Gastroesophageal sphincter (tissue), 4 donors: ENCODE data around the gene WAS. TPM values are rescaled to one million over a fixed set of nuclear protein-coding genes. Genes with fewer than 3 reads are reported as not detected.

Experiments used
- ATAC-seq: fragments of 150-250 bp; one replicate; pipeline ENCODE4 v1.9.1; 2016; ENCODE audit warnings: mild to moderate bottlenecking, moderate library complexity
- H3K27ac ChIP-seq, 4 donors: fragments of 200-600 bp; sonication (generic) in 3 of 4; 1 replicate in 3 of 4; 2 replicates in 1 of 4; pipeline ENCODE4 v1.5.1; 2016 to 2019
- H3K27me3 ChIP-seq: fragments of 200-600 bp; sonication (generic); one replicate; pipeline ENCODE4 v1.5.1; 2019
- H3K36me3 ChIP-seq, 2 donors: fragments of 200-600 bp; sonication (generic); one replicate each; pipeline ENCODE4 v1.5.1; 2019; ENCODE audit warnings: control low read depth in 1 of 2
- H3K4me1 ChIP-seq, 3 donors: fragments of 200-600 bp; sonication (generic); 1 replicate in 2 of 3; 2 replicates in 1 of 3; pipeline ENCODE4 v1.5.1; 2016 to 2019; ENCODE audit warnings: control low read depth in 2 of 3
- H3K4me3 ChIP-seq, 2 donors: fragments of 200-600 bp; sonication (generic); one replicate each; pipeline ENCODE4 v1.5.1; 2019; ENCODE audit warnings: mild to moderate bottlenecking in 1 of 2, moderate library complexity in 1 of 2
- H3K9me3 ChIP-seq, 3 donors: fragments of 200-600 bp; sonication (generic); one replicate each; pipeline ENCODE4 v1.5.1; 2017 to 2019; ENCODE audit warnings: control low read depth in 2 of 3
- CTCF ChIP-seq, 4 experiments: fragments of 200-600 bp in 2 of 4; fragments of 450-650 bp in 2 of 4; sonication (generic) in 1 of 4; IDR thresholded peaks; one replicate each; pipeline ENCODE4 v1.5.1; 2017 to 2019; ENCODE audit warnings: antibody characterized with exemption in 4 of 4, mild to moderate bottlenecking in 2 of 4, moderate library complexity in 2 of 4
- EP300 ChIP-seq: sonication (generic); formaldehyde crosslinking; IDR thresholded peaks from one replicate; pipeline ENCODE4 v1.6.1; 2017; ENCODE audit warnings: antibody characterized with exemption, mild to moderate bottlenecking
- POLR2A ChIP-seq, 2 donors: fragments of 450-650 bp; IDR thresholded peaks; one replicate each; pipeline ENCODE4 v1.6.1; 2017; ENCODE audit warnings: antibody characterized with exemption in 2 of 2, mild to moderate bottlenecking in 2 of 2, moderate library complexity in 1 of 2
- POLR2AphosphoS5 ChIP-seq: sonication (generic); formaldehyde crosslinking; IDR thresholded peaks from one replicate; pipeline ENCODE4 v1.6.1; 2017; ENCODE audit warnings: antibody characterized with exemption
- WGBS, 2 donors: methylation state at CpG; one replicate each; pipeline ENCODE4 v1.1.5; 2018; ENCODE audit warnings: low coverage in 1 of 2; 5-methylcytosine and 5-hydroxymethylcytosine counted together
- total RNA-seq, 4 donors: library from RNA; depleted of rRNA; stranded (reverse); fragments of >200 nt; gene quantifications; one replicate each; pipeline ENCODE4 v1.1.0, GENCODE V29; 2016

Gene WAS
- total RNA-seq, 4 donors from 2014 or later = 1.6 to 5.4 (median 3.7) TPM

GRCh38 chrX:48720577-48721250, 37.1 kb downstream of the WAS start:
- H3K27ac ChIP-seq = no peak overlapping the region
- H3K36me3 ChIP-seq = no peaks in the 10 kb centered on the region
- ATAC-seq = no peak
- no peaks in the 10 kb centered on the region for H3K9me3 ChIP-seq
- WGBS, 2 donors = 50% methylated on average over 1 of the region's 4 CpGs; no CpG with 5 or more reads in 1 of the 2 donors
- no peak overlapping the region for H3K4me3 ChIP-seq
- H3K4me1 ChIP-seq = no peaks in the 10 kb centered on the region
- no peaks in the 10 kb centered on the region for H3K27me3 ChIP-seq
- no peak for TF ChIP-seq POLR2A (IDR thresholded peaks at IDR 0.05)
- TF ChIP-seq POLR2AphosphoS5 = no peak
- TF ChIP-seq CTCF (IDR thresholded peaks at IDR 0.05) = no peak
- TF ChIP-seq EP300 = no peak

- no peaks in the 10 kb centered on the region for H3K27me3 ChIP-seq
- no peak overlapping the region for H3K27ac ChIP-seq
- no peak for ATAC-seq
- no peaks in the 10 kb centered on the region for H3K9me3 ChIP-seq
- H3K36me3 ChIP-seq = no peaks in the 10 kb centered on the region
- H3K4me1 ChIP-seq = no peaks in the 10 kb centered on the region
- H3K4me3 ChIP-seq = no peak overlapping the region
- TF ChIP-seq CTCF (IDR thresholded peaks at IDR 0.05) (no peak), EP300 (no peak), POLR2AphosphoS5 (no peak), POLR2A (IDR thresholded peaks at IDR 0.05) (no peak)
These were observed 38.3 kb downstream of the WAS start for GRCh38 chrX:48721916-48722315.

GRCh38 chrX:48726596-48726995, 43.0 kb downstream of the WAS start:
- TF ChIP-seq POLR2A (IDR thresholded peaks at IDR 0.05) (no peak), POLR2AphosphoS5 (no peak), EP300 (no peak), CTCF (IDR thresholded peaks at IDR 0.05) (no peak)
- no peaks in the 10 kb centered on the region for H3K27me3 ChIP-seq
- ATAC-seq = no peak
- no peaks in the 10 kb centered on the region for H3K4me1 ChIP-seq
- no peaks in the 10 kb centered on the region for H3K36me3 ChIP-seq
- no peak overlapping the region for H3K27ac ChIP-seq
- WGBS, 2 donors = 60% methylated on average over 1 of the region's 2 CpGs
- no peaks in the 10 kb centered on the region for H3K9me3 ChIP-seq
- H3K4me3 ChIP-seq = no peak overlapping the region

- H3K27me3 ChIP-seq = no peaks in the 10 kb centered on the region
- H3K4me3 ChIP-seq = no peak overlapping the region
- H3K27ac ChIP-seq = no peak overlapping the region
- no peaks in the 10 kb centered on the region for H3K36me3 ChIP-seq
- H3K4me1 ChIP-seq = no peaks in the 10 kb centered on the region
- ATAC-seq = no peak
- TF ChIP-seq POLR2A (IDR thresholded peaks at IDR 0.05) (no peak), POLR2AphosphoS5 (no peak), EP300 (no peak), CTCF (IDR thresholded peaks at IDR 0.05) (no peak)
- H3K9me3 ChIP-seq = no peaks in the 10 kb centered on the region
These were observed 45.1 kb downstream of the WAS start for GRCh38 chrX:48728653-48729052.

- Histone ChIP-seq H3K4me1 (peaks cover 0 to 12% (median 0%) of the 10 kb centered on the region in 3 donors), H3K36me3 (no peaks in the 10 kb centered on the region), H3K27ac (no peak overlapping the region), H3K9me3 (no peaks in the 10 kb centered on the region), H3K27me3 (no peaks in the 10 kb centered on the region), H3K4me3 (no peak overlapping the region)
- ATAC-seq = no peak
- WGBS, 2 donors = 44 to 71% methylated on average over 1 of the region's 1 CpG
- TF ChIP-seq POLR2AphosphoS5 (no peak), EP300 (no peak), POLR2A (IDR thresholded peaks at IDR 0.05) (no peak), CTCF (IDR thresholded peaks at IDR 0.05) (no peak)
These were observed 52.7 kb downstream of the WAS start for GRCh38 chrX:48736303-48736702.
